ENCODE data around the gene HBG2. TPM values are rescaled to one million over a fixed set of nuclear protein-coding genes. Genes with fewer than 3 reads are reported as not detected.

HBG2 gene
- total and polyA plus RNA-seq, 2 of the 8 experiments (the other 6 are each of a cell fraction or from before 2014, with no cell fraction given), result 0.23 TPM; not detected in 1

DNA sequence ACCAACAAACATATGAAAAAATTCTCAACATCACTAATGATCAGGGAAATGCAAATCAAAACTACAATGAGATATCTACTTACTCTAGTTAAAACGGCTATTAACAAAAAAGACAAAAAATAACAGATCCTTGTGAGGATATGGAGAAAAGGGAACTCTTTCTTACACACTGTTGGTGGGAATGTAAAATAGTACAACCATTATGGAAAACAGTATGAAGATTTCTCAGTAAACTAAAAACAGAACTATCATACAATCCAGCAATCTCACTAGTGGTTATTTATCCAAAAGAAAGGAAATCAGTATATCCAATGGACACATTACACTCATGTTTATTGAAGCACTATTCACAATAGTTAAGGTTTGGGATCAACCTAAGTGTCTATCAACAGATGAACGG is 11.3 kb upstream of the HBG2 start:
- DNase-seq (ENCODE audit: low read depth in 1 of 2, low spot score in 2 of 2) (no peak), FAIRE-seq (no peak)
- WGBS, 2 experiments (ENCODE audit: extremely low coverage in 1 of 2, insufficient coverage in 1 of 2, insufficient read length in 1 of 2, insufficient replicate concordance in 2 of 2, low coverage in 1 of 2, low lambda C conversion rate in 2 of 2, missing lambda C conversion rate in 1 of 2), result 39% methylated on average over 2 of the region's 2 CpGs; no CpG with 5 or more reads in 1 of the 2 experiments
- TF ChIP-seq SRF (IDR thresholded peaks at IDR 0.05; ENCODE audit: low read depth, low read length) (no peak), CBX5 (IDR thresholded peaks at IDR 0.05; ENCODE audit: low read depth, low read length) (no peak), SP4 (IDR thresholded peaks at IDR 0.05; ENCODE audit: low read length) (no peak), CHD2 (IDR thresholded peaks at IDR 0.05; ENCODE audit: low read length) (no peak), NANOG (IDR thresholded peaks at IDR 0.05; ENCODE audit: insufficient read depth, low read depth, low read length, poor library complexity, severe bottlenecking) (no peak), CREB1 (IDR thresholded peaks at IDR 0.05) (no peak), MAFK (IDR thresholded peaks at IDR 0.05; ENCODE audit: low read depth, low read length) (no peak), ATF3 (IDR thresholded peaks at IDR 0.05; ENCODE audit: insufficient read depth, low read depth, low read length) (no peak), GABPA (IDR thresholded peaks at IDR 0.05; ENCODE audit: borderline replicate concordance, insufficient read depth, low read length) (no peak), CTCF (IDR thresholded peaks at IDR 0.05; ENCODE audit: control extremely low read depth in 1 of 3, insufficient read depth in 1 of 3, low read depth in 1 of 3, low read length in 3 of 3) (no peak), YY1 (IDR thresholded peaks at IDR 0.05; ENCODE audit: low read depth, low read length) (no peak), POLR2A (IDR thresholded peaks at IDR 0.05; ENCODE audit: control extremely low read depth in 1 of 2, low read depth in 2 of 2, low read length in 2 of 2) (no peak), HDAC2 (IDR thresholded peaks at IDR 0.05; ENCODE audit: borderline replicate concordance in 1 of 2, low read depth in 2 of 2, low read length in 2 of 2) (no peak)

More for the DNA sequence above, 11.3 kb upstream of the HBG2 start:
- no peaks in the 10 kb centered on the region for H3K23me2 ChIP-seq (ENCODE audit: low read depth, low read length)
- no peaks in the 10 kb centered on the region for H4K20me1 ChIP-seq (replicated peaks in 1 of 2; ENCODE audit: control insufficient read depth in 1 of 2, insufficient read depth in 2 of 2, low read length in 2 of 2)
- no peak overlapping the region for H4K8ac ChIP-seq (ENCODE audit: extremely low read depth, insufficient read depth, low read length)
- no peak overlapping the region for H3K14ac ChIP-seq (ENCODE audit: insufficient read length)
- CTCF ChIA-PET (ENCODE audit: partially characterized antibody), result no interaction called here
- no peak overlapping the region for H3K23ac ChIP-seq (ENCODE audit: insufficient read length)
- no peaks in the 10 kb centered on the region for H3K4me1 ChIP-seq (replicated peaks in 1 of 4; ENCODE audit: control insufficient read depth in 3 of 4, insufficient read depth in 4 of 4, low read length in 3 of 4)
- no peak overlapping the region for H3K56ac ChIP-seq (replicated peaks; ENCODE audit: insufficient read length, low read depth, low read length)
- H2AK5ac ChIP-seq (ENCODE audit: low read depth, low read length), result no peak overlapping the region
- H2AFZ ChIP-seq (ENCODE audit: low read length), result no peak overlapping the region
- no peak overlapping the region for H3K9ac ChIP-seq (replicated peaks in 1 of 4; ENCODE audit: extremely low read depth in 1 of 4, low read depth in 3 of 4, low read length in 3 of 4)
- no peak overlapping the region for H2BK12ac ChIP-seq (ENCODE audit: low read depth, low read length)
- no peaks in the 10 kb centered on the region for H3K9me3 ChIP-seq (ENCODE audit: insufficient read depth in 2 of 2, low read depth in 1 of 2, low read length in 1 of 2)
- POLR2A ChIA-PET (ENCODE audit: partially characterized antibody), result no interaction called here
- H3K18ac ChIP-seq (ENCODE audit: extremely low read depth, low read length), result no peak overlapping the region
- H2BK15ac ChIP-seq (ENCODE audit: low read length), result no peak overlapping the region
- H2BK120ac ChIP-seq (replicated peaks; ENCODE audit: low read depth, low read length), result no peak overlapping the region
- no peaks in the 10 kb centered on the region for H3K79me2 ChIP-seq (ENCODE audit: control insufficient read depth in 1 of 2, insufficient read depth in 2 of 2, low read length in 2 of 2)
- no peak overlapping the region for H3K4me3 ChIP-seq (ENCODE audit: extremely low read depth in 1 of 4, insufficient read depth in 2 of 4, low read depth in 3 of 4, low read length in 4 of 4)
- no peaks in the 10 kb centered on the region for H3K79me1 ChIP-seq (ENCODE audit: low read depth, low read length)
- H4K5ac ChIP-seq (ENCODE audit: insufficient read length, low read depth, low read length), result no peak overlapping the region
- no peak overlapping the region for H3K27ac ChIP-seq (ENCODE audit: low read depth, low read length)
- H2BK20ac ChIP-seq (ENCODE audit: low read length), result no peak overlapping the region
- no peak overlapping the region for H3K4me2 ChIP-seq (ENCODE audit: insufficient read depth in 1 of 2, low read depth in 2 of 2, low read length in 2 of 2)
- no peak overlapping the region for H4K91ac ChIP-seq (replicated peaks; ENCODE audit: insufficient read length, low read length)
- H3K27me3 ChIP-seq (replicated peaks in 1 of 4; ENCODE audit: control insufficient read depth in 3 of 4, extremely low read depth in 1 of 4, insufficient read depth in 3 of 4, low read length in 3 of 4), result no peaks in the 10 kb centered on the region
- no peak overlapping the region for H2BK5ac ChIP-seq (ENCODE audit: low read depth, low read length)
- H3K4ac ChIP-seq (replicated peaks; ENCODE audit: insufficient read length, low read depth, low read length), result no peak overlapping the region
- no peaks in the 10 kb centered on the region for H3K36me3 ChIP-seq (ENCODE audit: control insufficient read depth in 2 of 4, insufficient read depth in 4 of 4, low read length in 3 of 4)
